HG03558 (cell line): ENCODE data around the gene AFAP1L2.

Source experiments
- ATAC-seq: cut with Tn5 transposase; IDR thresholded peaks from one replicate; pipeline ENCODE4 v1.9.1; 2021; ENCODE audit warnings: moderate number of reproducible peaks; ENCODE audit not compliant: unreplicated experiment; ENCODE audit errors: extremely low read depth

Gene AFAP1L2

GRCh38 chr10:114319406-114320248, 84.7 kb downstream of the AFAP1L2 start:
- no peak for ATAC-seq

GRCh38 chr10:114316744-114317143, 87.6 kb downstream of the AFAP1L2 start:
- ATAC-seq, result no peak

GRCh38 chr10:114315566-114316420, 88.5 kb downstream of the AFAP1L2 start:
- ATAC-seq, result no peak

- no peak for ATAC-seq
Observed at GRCh38 chr10:114313866-114314265, 90.4 kb downstream of the AFAP1L2 start.

GRCh38 chr10:114313139-114313538, 91.2 kb downstream of the AFAP1L2 start:
- no peak for ATAC-seq

GRCh38 chr10:114311496-114312209, 92.6 kb downstream of the AFAP1L2 start:
- ATAC-seq, result no peak

GRCh38 chr10:114311023-114311422, 93.3 kb downstream of the AFAP1L2 start:
- no peak for ATAC-seq

GRCh38 chr10:114310346-114310745, 94.0 kb downstream of the AFAP1L2 start:
- no peak for ATAC-seq

GRCh38 chr10:114309364-114309651, 95.0 kb downstream of the AFAP1L2 start:
- ATAC-seq, result no peak

- ATAC-seq, result no peak
Observed at GRCh38 chr10:114308531-114309363, 95.6 kb downstream of the AFAP1L2 start.

- ATAC-seq, result no peak
Observed at GRCh38 chr10:114307731-114308130, 96.6 kb downstream of the AFAP1L2 start.

GRCh38 chr10:114306116-114306973, 98.0 kb downstream of the AFAP1L2 start:
- no peak for ATAC-seq

GRCh38 chr10:114305521-114305925, 98.8 kb downstream of the AFAP1L2 start:
- no peak for ATAC-seq

- ATAC-seq, result peak; percentile 52
Observed at GRCh38 chr10:114304571-114305421, 99.5 kb downstream of the AFAP1L2 start.

GRCh38 chr10:114304017-114304570, 100.2 kb downstream of the AFAP1L2 start:
- ATAC-seq, result peak; percentile 57

- ATAC-seq, result no peak
Observed at GRCh38 chr10:114303556-114303955, 100.7 kb downstream of the AFAP1L2 start.

- no peak for ATAC-seq
Observed at GRCh38 chr10:114301951-114302710, 102.2 kb downstream of the AFAP1L2 start.
